Caco-2 (cell line): ENCODE measurements around the gene CCDC170. TPM values are rescaled to one million over a fixed set of nuclear protein-coding genes. Genes with fewer than 3 reads are reported as not detected.

Experiments
- BruUV-seq: library from RNA; stranded (reverse); fragments of 400-500 nt; replicated peaks from 2 replicates; lab custom pipeline; 2021; lab: Mats Ljungman, UMichigan
- CTCF ChIA-PET: fragments of 300-600 bp; sonication (Branson Sonifier 250); formaldehyde crosslinking; loops from one replicate; lab custom pipeline; 2022; ENCODE audit warnings: antibody characterized with exemption; lab: Charles Lee
- POLR2A ChIA-PET: fragments of 300-600 bp; sonication (Branson Sonifier 250); formaldehyde crosslinking; loops from one replicate; lab custom pipeline; 2022; ENCODE audit warnings: antibody characterized with exemption; lab: Charles Lee
- DNase-seq, 2 experiments: peaks; one replicate each; pipeline versions ENCODE4 v3.0.0 to v3.0.0-alpha.2; 2020 to 2022
- H3K27me3 ChIP-seq: replicated peaks from 2 replicates; pipeline ENCODE4 v1.6.0; 2011; ENCODE audit warnings: low read length; ENCODE audit not compliant: control insufficient read depth, insufficient read depth
- H3K36me3 ChIP-seq: 2 replicates; pipeline ENCODE4 v1.5.1; 2011; ENCODE audit warnings: low read length; ENCODE audit not compliant: control insufficient read depth, insufficient read depth
- H3K4me1 ChIP-seq: fragments of 250-450 bp; sonication (Bioruptor Pico); 2 replicates; pipeline ENCODE4 v1.5.1; 2020; ENCODE audit warnings: mild to moderate bottlenecking
- H3K4me3 ChIP-seq: 2 replicates; pipeline ENCODE4 v1.5.1; 2011; ENCODE audit warnings: low read depth, mild to moderate bottlenecking, control low read depth, low read length
- H3K9me3 ChIP-seq: fragments of 250-450 bp; sonication (Bioruptor Pico); 2 replicates; pipeline ENCODE4 v1.5.1; 2020; ENCODE audit warnings: mild to moderate bottlenecking, moderate library complexity
- H3K27ac Mint-ChIP-seq: one replicate; pipeline ENCODE4 v1.8.0; 2022; ENCODE audit warnings: mixed read lengths; ENCODE audit not compliant: unreplicated experiment
- H3K27me3 Mint-ChIP-seq: one replicate; pipeline ENCODE4 v1.8.0; 2022; ENCODE audit warnings: mixed read lengths; ENCODE audit not compliant: insufficient read depth, unreplicated experiment
- H3K36me3 Mint-ChIP-seq: one replicate; pipeline ENCODE4 v1.8.0; 2022; ENCODE audit warnings: mild to moderate bottlenecking, mixed read lengths; ENCODE audit not compliant: insufficient read depth, unreplicated experiment
- H3K4me1 Mint-ChIP-seq: one replicate; pipeline ENCODE4 v1.8.0; 2022; ENCODE audit warnings: low read depth, mixed read lengths; ENCODE audit not compliant: unreplicated experiment
- H3K4me3 Mint-ChIP-seq: one replicate; pipeline ENCODE4 v1.8.0; 2022; ENCODE audit warnings: mild to moderate bottlenecking, moderate library complexity, mixed read lengths; ENCODE audit not compliant: unreplicated experiment
- H3K9me3 Mint-ChIP-seq: one replicate; pipeline ENCODE4 v1.8.0; 2022; ENCODE audit warnings: mixed read lengths; ENCODE audit not compliant: unreplicated experiment
- intact Hi-C: fragments of 100-400 bp; cut with micrococcal nuclease; formaldehyde crosslinking; loops from one replicate; pipeline ENCODE4 v1.10.0; 2022; ENCODE audit not compliant: unreplicated experiment
- total RNA-seq: library from RNA; stranded (reverse); gene quantifications from 2 replicates; pipeline ENCODE4 v1.2.3, GENCODE V29; 2022
- TF ChIP-seq, protein P1 (sequence below), 2 experiments: fragments of 200-600 bp in 1 of 2; IDR thresholded peaks; 1 replicate in 1 of 2; 2 replicates in 1 of 2; pipeline versions ENCODE4 v1.5.1 to v1.8.0; 2011 to 2022; ENCODE audit warnings: antibody characterized with exemption in 1 of 2, control low read depth in 1 of 2, inconsistent platforms in 1 of 2, low read depth in 1 of 2, low read length in 1 of 2, mild to moderate bottlenecking in 1 of 2, moderate library complexity in 1 of 2; ENCODE audit not compliant: insufficient read depth in 1 of 2, severe bottlenecking in 1 of 2, unreplicated experiment in 1 of 2

CCDC170 gene
- total RNA-seq, 1 experiment from 2014 or later, result 6.8 TPM

DNA sequence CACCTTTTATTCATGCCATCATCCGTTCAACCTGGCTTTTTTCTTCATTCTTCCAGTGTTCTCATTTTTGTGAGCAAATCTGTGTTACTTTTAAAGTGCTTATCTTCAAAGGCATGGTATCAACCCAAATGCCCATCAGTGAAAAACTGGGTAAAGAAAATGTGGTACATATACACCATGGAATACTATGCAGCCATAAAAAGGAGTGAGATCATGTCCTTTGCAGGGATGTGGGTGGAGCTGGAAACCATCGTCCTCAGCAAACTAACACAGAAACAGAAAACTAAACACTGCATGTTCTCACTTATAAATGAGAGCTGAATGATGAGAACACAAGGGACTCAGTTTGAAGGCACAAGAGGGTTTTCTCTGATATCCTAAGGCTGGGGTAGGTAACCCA is 130.3 kb downstream of the CCDC170 start:
- no peak overlapping the region for H3K27ac Mint-ChIP-seq
- POLR2A ChIA-PET, result no interaction called here
- H3K36me3 ChIP-seq, result no peaks in the 10 kb centered on the region
- H3K4me3 ChIP-seq, result no peak overlapping the region
- intact Hi-C loops, result no loop called here
- no peaks in the 10 kb centered on the region for H3K27me3 ChIP-seq
- peaks cover 8% of the 10 kb centered on the region for H3K4me1 Mint-ChIP-seq
- H3K36me3 Mint-ChIP-seq, result no peaks in the 10 kb centered on the region
- TF ChIP-seq, protein P1, sequence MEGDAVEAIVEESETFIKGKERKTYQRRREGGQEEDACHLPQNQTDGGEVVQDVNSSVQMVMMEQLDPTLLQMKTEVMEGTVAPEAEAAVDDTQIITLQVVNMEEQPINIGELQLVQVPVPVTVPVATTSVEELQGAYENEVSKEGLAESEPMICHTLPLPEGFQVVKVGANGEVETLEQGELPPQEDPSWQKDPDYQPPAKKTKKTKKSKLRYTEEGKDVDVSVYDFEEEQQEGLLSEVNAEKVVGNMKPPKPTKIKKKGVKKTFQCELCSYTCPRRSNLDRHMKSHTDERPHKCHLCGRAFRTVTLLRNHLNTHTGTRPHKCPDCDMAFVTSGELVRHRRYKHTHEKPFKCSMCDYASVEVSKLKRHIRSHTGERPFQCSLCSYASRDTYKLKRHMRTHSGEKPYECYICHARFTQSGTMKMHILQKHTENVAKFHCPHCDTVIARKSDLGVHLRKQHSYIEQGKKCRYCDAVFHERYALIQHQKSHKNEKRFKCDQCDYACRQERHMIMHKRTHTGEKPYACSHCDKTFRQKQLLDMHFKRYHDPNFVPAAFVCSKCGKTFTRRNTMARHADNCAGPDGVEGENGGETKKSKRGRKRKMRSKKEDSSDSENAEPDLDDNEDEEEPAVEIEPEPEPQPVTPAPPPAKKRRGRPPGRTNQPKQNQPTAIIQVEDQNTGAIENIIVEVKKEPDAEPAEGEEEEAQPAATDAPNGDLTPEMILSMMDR (IDR thresholded peaks at IDR 0.05; ENCODE audit: insufficient read depth in 1 of 2, low read depth in 1 of 2, low read length in 1 of 2, severe bottlenecking in 1 of 2, unreplicated experiment in 1 of 2), result no peak
- no peak for DNase-seq
- BruUV-seq, result no TSS peak
- H3K4me3 Mint-ChIP-seq, result no peak overlapping the region
- H3K9me3 Mint-ChIP-seq, result no peaks in the 10 kb centered on the region
- CTCF ChIA-PET, result no interaction called here
- no peaks in the 10 kb centered on the region for H3K9me3 ChIP-seq
- H3K4me1 ChIP-seq, result no peaks in the 10 kb centered on the region
- no peaks in the 10 kb centered on the region for H3K27me3 Mint-ChIP-seq

- ChIA-PET POLR2A (no interaction called here), CTCF (no interaction called here)
- Mint-ChIP-seq H3K27me3 (no peaks in the 10 kb centered on the region), H3K4me1 (peaks cover 9% of the 10 kb centered on the region), H3K27ac (no peak overlapping the region), H3K36me3 (no peaks in the 10 kb centered on the region), H3K9me3 (no peaks in the 10 kb centered on the region), H3K4me3 (no peak overlapping the region)
- TF ChIP-seq, protein P1 (IDR thresholded peaks at IDR 0.05; ENCODE audit: insufficient read depth in 1 of 2, low read depth in 1 of 2, low read length in 1 of 2, severe bottlenecking in 1 of 2, unreplicated experiment in 1 of 2), result no peak
- no TSS peak for BruUV-seq
- DNase-seq, result no peak
- intact Hi-C loops, result no loop called here
- Histone ChIP-seq H3K9me3 (no peaks in the 10 kb centered on the region), H3K4me3 (no peak overlapping the region), H3K36me3 (no peaks in the 10 kb centered on the region), H3K4me1 (no peaks in the 10 kb centered on the region), H3K27me3 (no peaks in the 10 kb centered on the region)
Measured at GRCh38 chr6:151624481-151624880, 130.7 kb downstream of the CCDC170 start.

GRCh38 chr6:151624900-151625536 is 131.2 kb downstream of the CCDC170 start:
- POLR2A ChIA-PET, result no interaction called here
- no TSS peak for BruUV-seq

More at GRCh38 chr6:151624900-151625536, 131.2 kb downstream of the CCDC170 start:
- no peak overlapping the region for H3K27ac Mint-ChIP-seq
- CTCF ChIA-PET, result no interaction called here
- H3K9me3 ChIP-seq, result no peaks in the 10 kb centered on the region
- intact Hi-C loops, result no loop called here
- DNase-seq, result no peak
- H3K36me3 Mint-ChIP-seq, result no peaks in the 10 kb centered on the region
- TF ChIP-seq, protein P1 (IDR thresholded peaks at IDR 0.05; ENCODE audit: insufficient read depth in 1 of 2, low read depth in 1 of 2, low read length in 1 of 2, severe bottlenecking in 1 of 2, unreplicated experiment in 1 of 2), result no peak
- H3K4me1 ChIP-seq, result no peaks in the 10 kb centered on the region
- H3K4me3 ChIP-seq, result no peak overlapping the region
- H3K9me3 Mint-ChIP-seq, result no peaks in the 10 kb centered on the region
- peaks cover 14% of the 10 kb centered on the region for H3K4me1 Mint-ChIP-seq
- H3K4me3 Mint-ChIP-seq, result no peak overlapping the region
- H3K36me3 ChIP-seq, result no peaks in the 10 kb centered on the region
- H3K27me3 Mint-ChIP-seq, result no peaks in the 10 kb centered on the region
- no peaks in the 10 kb centered on the region for H3K27me3 ChIP-seq
